GM18526 (cell line): ENCODE measurements around the gene BRICD5.

ENCODE experiments used
- POLR2A ChIP-seq: IDR thresholded peaks from 3 replicates; pipeline ENCODE4 v1.6.1; 2011; ENCODE audit not compliant: insufficient read length; ENCODE audit errors: extremely low read depth

The BRICD5 gene

DNA sequence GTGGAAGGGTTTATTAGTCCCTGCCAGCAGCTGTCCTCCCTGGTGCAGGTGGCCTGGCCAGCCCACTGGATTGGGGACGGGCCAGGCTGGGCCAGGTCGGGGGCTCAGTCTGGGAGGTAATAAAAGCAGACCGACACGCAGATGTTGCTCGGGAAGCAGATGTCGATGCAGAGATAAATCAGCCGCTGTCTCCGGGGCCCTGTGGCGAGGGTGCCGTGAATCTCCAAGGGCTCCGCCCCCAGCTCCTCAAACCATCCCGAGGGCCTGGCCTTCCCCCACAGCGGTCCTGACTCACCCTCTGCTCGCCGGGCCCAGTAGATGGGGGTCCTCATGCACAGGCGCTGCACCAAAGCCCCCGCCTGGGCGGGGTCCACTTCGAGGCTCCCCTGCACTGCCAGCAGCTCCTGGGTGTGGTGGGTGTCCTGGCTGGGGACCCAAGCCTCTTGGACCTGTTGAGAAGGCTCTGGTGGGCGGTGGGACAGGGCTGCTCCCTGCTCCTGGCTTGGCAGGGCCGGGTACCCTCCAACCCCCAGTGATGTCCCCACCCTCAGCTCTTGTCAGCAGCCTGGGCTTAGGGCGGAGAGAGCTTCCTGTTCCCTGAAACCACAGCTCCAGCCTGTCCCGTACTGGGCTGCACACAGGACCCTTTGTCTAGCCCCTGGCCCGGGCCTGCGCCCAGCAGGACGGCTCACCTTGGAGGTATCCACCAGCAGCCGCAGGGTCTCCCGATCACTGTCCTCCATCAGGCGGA is 1.2 kb downstream of the BRICD5 start:
- TF ChIP-seq POLR2A: no peak

DNA sequence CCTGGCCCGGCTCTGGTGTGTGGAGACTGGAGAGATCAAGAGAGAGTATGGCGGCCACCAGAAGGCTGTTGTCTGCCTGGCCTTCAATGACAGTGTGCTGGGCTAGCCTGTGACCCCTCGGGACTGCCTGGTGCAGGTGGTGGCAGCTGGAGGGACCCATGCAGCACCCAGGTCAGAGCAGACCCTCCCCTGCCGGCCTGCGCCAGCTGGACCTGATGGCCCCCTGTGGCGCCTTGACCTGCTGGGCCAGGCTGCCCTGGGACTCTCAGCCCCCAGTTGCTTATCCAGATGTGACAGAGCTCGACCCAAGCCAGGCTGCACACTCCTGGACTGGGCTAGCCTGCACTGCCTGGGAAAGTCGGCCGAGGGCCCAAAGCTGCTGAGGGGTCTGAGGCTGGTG is 1.9 kb downstream of the BRICD5 start:
- TF ChIP-seq POLR2A: no peak

DNA sequence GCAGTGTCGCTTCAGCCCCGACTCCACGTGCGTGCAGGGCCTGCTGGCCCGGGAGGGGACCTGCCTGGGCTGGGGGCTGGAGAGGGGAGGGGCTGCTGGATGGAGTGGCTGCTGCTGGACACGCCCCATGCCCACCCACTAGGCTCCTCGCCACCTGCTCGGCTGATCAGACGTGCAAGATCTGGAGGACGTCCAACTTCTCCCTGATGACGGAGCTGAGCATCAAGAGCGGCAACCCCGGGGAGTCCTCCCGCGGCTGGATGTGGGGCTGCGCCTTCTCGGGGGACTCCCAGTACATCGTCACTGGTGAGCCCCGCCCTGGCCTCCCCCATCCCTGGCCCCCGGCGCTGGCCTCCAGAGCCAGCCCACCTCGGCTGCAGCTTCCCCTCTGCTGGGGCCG is 2.4 kb downstream of the BRICD5 start:
- TF ChIP-seq POLR2A: no peak

GRCh38 chr16:2207872-2208271 is 2.8 kb downstream of the BRICD5 start:
- TF ChIP-seq POLR2A: no peak

DNA sequence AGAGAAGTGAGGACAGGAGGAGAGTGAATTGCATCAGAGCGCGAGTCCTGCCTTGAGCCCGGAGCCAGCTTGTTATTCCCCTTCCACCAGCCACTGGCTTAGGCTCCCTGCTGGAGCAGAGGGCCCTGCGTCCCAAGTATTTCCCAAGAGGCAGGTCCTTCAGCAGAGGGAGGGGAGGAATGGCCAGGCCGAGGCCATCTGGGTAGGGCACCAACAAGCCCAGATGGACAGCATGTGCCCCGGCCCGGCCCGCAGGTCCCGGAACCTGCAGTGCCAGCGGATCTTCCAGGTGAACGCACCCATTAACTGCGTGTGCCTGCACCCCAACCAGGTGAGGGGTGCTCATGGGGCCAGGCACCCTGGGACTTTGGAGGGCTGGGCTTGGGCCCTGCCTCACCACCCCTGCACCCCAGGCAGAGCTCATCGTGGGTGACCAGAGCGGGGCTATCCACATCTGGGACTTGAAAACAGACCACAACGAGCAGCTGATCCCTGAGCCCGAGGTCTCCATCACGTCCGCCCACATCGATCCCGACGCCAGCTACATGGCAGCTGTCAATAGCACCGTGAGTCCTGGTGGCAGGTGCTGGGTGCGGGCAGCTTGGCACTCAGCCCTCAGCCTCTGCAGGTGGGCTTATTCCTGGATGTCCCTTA is 3.8 kb downstream of the BRICD5 start:
- no peak for TF ChIP-seq POLR2A

- no peak for TF ChIP-seq POLR2A
Observed at GRCh38 chr16:2206420-2206779, 4.3 kb downstream of the BRICD5 start.

GRCh38 chr16:2205967-2206313 is 4.7 kb downstream of the BRICD5 start:
- TF ChIP-seq POLR2A: no peak

DNA sequence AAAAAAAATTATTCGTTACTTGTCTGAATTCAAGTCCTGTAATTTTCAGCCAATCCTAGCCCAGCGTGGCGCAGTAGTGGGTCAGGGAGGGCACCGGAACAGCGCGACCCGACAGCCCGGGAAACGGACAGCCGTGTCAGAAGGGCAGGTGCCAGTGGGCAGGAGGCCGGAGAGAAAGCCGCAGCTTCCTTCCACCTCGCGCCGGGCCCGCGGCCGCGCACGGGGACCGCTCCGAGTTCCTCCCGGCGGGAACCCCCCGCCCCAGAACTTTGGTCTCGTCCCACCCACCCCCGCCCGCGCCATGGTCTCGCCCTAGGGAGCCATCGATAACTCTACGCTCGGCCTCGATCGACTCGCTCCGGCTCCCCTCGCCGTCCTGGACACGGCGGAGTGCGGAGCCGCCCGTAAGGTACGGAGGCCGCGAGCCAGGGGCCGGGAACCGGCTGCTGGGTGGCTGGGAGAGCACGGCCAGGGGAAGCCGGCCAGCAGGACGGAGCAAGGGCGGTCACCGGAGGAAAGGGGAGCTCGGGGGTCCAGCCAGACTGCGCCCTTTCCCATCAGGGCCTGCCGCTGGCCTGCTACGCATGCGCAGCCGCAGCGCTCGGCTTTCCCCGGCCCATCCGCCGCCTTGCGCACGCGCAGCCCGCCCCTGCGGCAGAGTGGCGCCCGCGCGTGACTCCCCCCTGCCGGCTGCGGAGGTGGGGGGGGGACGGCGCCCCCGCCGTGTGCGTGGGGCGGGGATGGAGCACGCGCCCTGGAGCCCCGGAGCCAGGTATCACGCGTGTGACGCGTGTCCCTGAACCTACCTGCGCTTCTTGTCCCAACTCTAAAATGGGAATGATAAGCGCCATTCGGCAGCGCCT is 5.3 kb downstream of the BRICD5 start, which contains the start of gene MLST8:
MLST8 (plus strand) TSS at position 351 of the 863 bp plus-strand sequence. CDS start 632 bp downstream, outside the sequence.
- TF ChIP-seq POLR2A: peak; percentile 93

DNA sequence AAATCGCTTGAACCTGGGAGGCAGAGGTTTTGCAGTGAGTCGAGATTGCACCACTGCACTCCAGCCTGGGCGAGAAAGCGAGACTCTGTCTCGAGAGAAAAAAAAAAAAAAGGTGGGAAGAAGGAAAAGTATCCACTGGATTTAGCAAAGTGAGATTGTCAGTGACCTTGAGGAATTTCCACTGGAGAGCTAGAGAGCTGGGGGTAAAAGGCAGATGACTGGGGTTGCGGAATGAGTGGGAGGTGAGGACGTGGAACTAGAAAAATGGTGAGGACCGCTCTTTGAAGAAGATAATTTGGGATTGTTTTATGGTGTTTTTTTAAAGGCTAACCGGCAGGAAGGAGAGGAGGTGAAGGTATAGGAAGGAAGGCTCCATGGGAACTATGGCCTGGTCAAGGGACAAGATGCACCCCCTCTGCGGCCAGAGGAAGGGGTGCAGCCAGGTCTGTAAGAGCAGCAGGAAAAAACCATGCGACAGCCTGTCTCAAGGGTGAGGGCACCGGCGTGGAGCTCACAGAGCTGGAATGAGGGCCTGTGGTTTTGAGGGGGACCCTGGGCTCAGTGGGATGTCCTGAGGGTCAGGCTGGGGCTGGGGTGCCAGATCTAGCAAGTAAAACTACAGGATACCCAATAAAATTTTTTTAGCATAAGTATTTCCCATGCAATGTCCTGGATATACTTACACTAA is 6.1 kb downstream of the BRICD5 start:
- TF ChIP-seq POLR2A: no peak

- no peak for TF ChIP-seq POLR2A
Observed at GRCh38 chr16:2200313-2200712, 10.3 kb downstream of the BRICD5 start.

GRCh38 chr16:2199621-2200139 is 11.0 kb downstream of the BRICD5 start:
- no peak for TF ChIP-seq POLR2A

DNA sequence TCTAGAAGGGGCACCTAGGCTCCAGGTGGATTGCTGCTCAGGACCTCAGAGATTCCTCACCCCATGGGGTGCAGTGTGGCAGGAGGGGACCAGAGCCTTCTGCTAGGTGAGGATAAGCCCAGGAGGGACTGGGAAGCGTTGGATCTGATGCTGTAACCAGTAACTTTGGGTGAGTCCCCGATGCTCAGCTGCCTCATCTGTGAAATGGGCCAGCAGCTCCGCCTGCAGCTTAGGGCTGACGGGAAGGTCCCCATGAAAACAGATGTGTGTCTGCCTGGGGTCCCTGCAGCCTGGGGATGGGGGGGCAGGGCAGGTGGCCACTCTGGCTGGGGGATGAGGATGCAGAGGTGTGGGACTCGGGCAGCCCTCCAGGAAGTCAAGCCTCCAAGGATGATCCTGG is 11.6 kb downstream of the BRICD5 start:
- TF ChIP-seq POLR2A: no peak

- TF ChIP-seq POLR2A: no peak
Observed at GRCh38 chr16:2198283-2198682, 12.4 kb downstream of the BRICD5 start.

GRCh38 chr16:2197765-2198164 is 12.9 kb downstream of the BRICD5 start:
- TF ChIP-seq POLR2A: no peak

DNA sequence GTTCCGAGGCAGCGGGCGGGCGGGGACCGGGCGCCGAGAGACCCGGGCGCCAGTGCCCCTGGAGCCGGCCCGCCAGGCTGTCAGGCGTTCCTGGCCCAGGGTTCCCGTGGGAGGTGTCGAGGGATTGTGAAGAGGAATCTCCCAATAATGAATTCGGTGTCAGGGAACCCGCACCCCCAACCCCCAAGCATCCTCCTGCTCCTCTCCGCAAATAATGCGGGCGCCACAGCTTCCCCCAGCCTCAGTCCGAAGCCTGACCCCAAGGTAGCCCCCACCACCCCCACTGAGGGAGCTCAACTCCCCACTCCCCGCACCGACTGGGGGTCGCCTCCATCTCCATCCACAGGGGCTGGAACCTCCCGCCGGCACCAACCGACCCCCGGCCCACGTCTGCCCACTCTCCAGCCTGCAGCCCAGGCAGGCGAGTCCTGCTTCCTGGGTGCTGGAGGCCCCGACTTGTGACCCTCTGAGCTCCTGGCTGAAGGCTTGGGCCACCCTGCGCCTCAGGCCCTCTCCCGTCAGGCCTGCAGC is 13.6 kb downstream of the BRICD5 start:
- TF ChIP-seq POLR2A: no peak
